ENCODE results near the gene NRP2.

- TF ChIP-seq CTCF (conservative IDR thresholded peaks at IDR 0.05; ENCODE audit: low read length) (no peak), EZH2phosphoT487 (IDR thresholded peaks at IDR 0.05; ENCODE audit: borderline replicate concordance, low read depth, low read length) (no peak)
These were observed 115.6 kb downstream of the NRP2 start for GRCh38 chr2:205797866-205798265.
